NCI-H1436 treated with DMSO at 0.1 percent for 48 hours (cell line): ENCODE measurements around the gene HSP90B1.

Experiments used
- DNase-seq: peaks from one replicate; lab custom pipeline; 2025; lab: John Stamatoyannopoulos, UW

HSP90B1 gene

GRCh38 chr12:103930034-103930786 is at the start of gene HSP90B1:
Gene HSP90B1 (plus strand): TSS chr12:103930410. CDS start chr12:103930516, 106 bp downstream.
- DNase-seq: peak; percentile 98

- no peak for DNase-seq
These were observed 48.9 kb upstream of the HSP90B1 start for GRCh38 chr12:103881261-103881660.

GRCh38 chr12:103882861-103883596 is 47.2 kb upstream of the HSP90B1 start:
- DNase-seq: no peak

- no peak for DNase-seq
These were observed 46.3 kb upstream of the HSP90B1 start for GRCh38 chr12:103883908-103884307.

GRCh38 chr12:103884316-103884715 is 45.9 kb upstream of the HSP90B1 start:
- DNase-seq: no peak

- no peak for DNase-seq
These were observed 43.9 kb upstream of the HSP90B1 start for GRCh38 chr12:103886195-103886797.

- no peak for DNase-seq
These were observed 42.5 kb upstream of the HSP90B1 start for GRCh38 chr12:103887738-103888137.

- no peak for DNase-seq
These were observed 32.9 kb upstream of the HSP90B1 start for GRCh38 chr12:103897316-103897715.

- no peak for DNase-seq
These were observed 28.6 kb upstream of the HSP90B1 start for GRCh38 chr12:103901518-103902173.

GRCh38 chr12:103903993-103904392 is 26.2 kb upstream of the HSP90B1 start:
- no peak for DNase-seq

- no peak for DNase-seq
These were observed 24.4 kb upstream of the HSP90B1 start for GRCh38 chr12:103905730-103906349.

GRCh38 chr12:103908246-103908541 is 22.0 kb upstream of the HSP90B1 start:
- no peak for DNase-seq

- DNase-seq: no peak
These were observed 21.3 kb upstream of the HSP90B1 start for GRCh38 chr12:103908877-103909276.

GRCh38 chr12:103909811-103910210 is 20.4 kb upstream of the HSP90B1 start:
- no peak for DNase-seq

- no peak for DNase-seq
These were observed 18.1 kb upstream of the HSP90B1 start for GRCh38 chr12:103912069-103912468.

- no peak for DNase-seq
These were observed 17.1 kb upstream of the HSP90B1 start for GRCh38 chr12:103913100-103913499.

GRCh38 chr12:103915306-103915705 is 14.9 kb upstream of the HSP90B1 start:
- no peak for DNase-seq

- DNase-seq: no peak
These were observed 12.3 kb upstream of the HSP90B1 start for GRCh38 chr12:103917873-103918272.

- no peak for DNase-seq
These were observed 5.2 kb upstream of the HSP90B1 start for GRCh38 chr12:103924761-103925641.

GRCh38 chr12:103928682-103929045 is 1.5 kb upstream of the HSP90B1 start:
- DNase-seq: no peak
